Measurements from ENCODE around the gene BORCS8. TPM values are rescaled to one million over a fixed set of nuclear protein-coding genes. Genes with fewer than 3 reads are reported as not detected.

Gene BORCS8
- total RNA-seq, 2 experiments from 2014 or later: 34.2 to 35.8 TPM

DNA sequence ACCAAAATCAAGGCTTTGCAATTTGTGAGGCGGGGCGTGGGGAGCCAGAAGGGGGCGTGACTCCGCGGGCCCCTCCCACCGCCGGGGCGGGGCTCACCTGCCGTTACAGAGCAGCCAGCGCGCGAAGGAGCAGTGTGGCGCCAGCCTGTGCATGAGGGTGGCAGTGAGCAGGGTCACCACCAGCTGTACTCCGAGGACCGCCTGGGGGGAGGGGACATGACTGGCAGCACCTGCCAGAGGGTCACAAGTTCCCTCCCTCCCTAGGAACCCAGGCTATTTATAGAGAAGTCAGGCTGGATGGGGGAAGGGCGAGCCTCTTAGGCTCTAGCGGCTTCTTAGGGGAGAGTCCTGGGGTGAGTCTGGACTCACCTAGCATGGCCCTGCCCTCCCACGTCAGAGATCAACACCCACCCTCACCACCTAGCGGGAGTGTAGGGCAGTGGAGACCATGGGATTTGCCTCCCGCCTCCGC is 57.2 kb downstream of the BORCS8 start:
- Mint-ChIP-seq H3K36me3 (ENCODE audit: low read depth) (peaks cover 13% of the 10 kb centered on the region), H3K4me1 (peaks cover 32% of the 10 kb centered on the region), H3K4me3 (no peak overlapping the region), H3K27me3 (no peaks in the 10 kb centered on the region), H3K9me3 (peaks cover 5% of the 10 kb centered on the region), H3K27ac (no peak overlapping the region)
- ChIA-PET CTCF (interaction anchor here (0.6 to 1.4 kb wide), 2 partner anchors 40 to 1605 kb away, joined by 3 to 6 read pairs; no protein-coding TSS in a partner anchor), POLR2A (no interaction called here)
- peak; percentile 19 for DNase-seq

DNA sequence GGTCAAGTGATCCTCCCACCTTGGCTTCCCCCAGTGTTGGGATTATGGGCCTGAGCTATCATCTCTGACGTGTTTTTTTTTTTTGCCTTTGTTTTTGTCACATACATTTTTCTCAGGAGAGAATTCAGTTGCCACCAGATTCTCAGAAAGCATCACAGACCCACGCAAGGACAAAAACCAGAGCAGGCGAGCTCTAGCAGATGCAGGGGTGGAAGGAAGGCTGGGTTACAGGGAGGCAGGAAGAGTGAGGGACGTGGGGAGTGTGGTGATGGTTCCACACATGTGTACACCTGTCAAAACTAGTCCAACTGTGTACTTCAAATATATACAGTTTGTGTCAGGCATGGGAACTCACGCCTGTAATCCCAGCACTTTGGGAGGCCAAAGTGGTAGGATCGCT is 58.0 kb downstream of the BORCS8 start:
- Mint-ChIP-seq H3K27me3 (no peaks in the 10 kb centered on the region), H3K4me1 (peaks cover 27% of the 10 kb centered on the region), H3K36me3 (ENCODE audit: low read depth) (peaks cover 13% of the 10 kb centered on the region), H3K27ac (no peak overlapping the region), H3K4me3 (no peak overlapping the region), H3K9me3 (peaks cover 5% of the 10 kb centered on the region)
- ChIA-PET POLR2A (no interaction called here), CTCF (interaction anchor here (0.6 to 1.4 kb wide), 2 partner anchors 40 to 324 kb away, joined by 3 to 6 read pairs; no protein-coding TSS in a partner anchor)
- no peak for DNase-seq

- peaks cover 16% of the 10 kb centered on the region for H3K4me1 Mint-ChIP-seq
- no peak overlapping the region for H3K4me3 Mint-ChIP-seq
- ChIA-PET CTCF (no interaction called here), POLR2A (no interaction called here)
- H3K9me3 Mint-ChIP-seq: peaks cover 5% of the 10 kb centered on the region
- H3K27ac Mint-ChIP-seq: no peak overlapping the region
- peaks cover 19% of the 10 kb centered on the region for H3K36me3 Mint-ChIP-seq (ENCODE audit: low read depth)
- no peaks in the 10 kb centered on the region for H3K27me3 Mint-ChIP-seq
- no peak for DNase-seq
Observed at GRCh38 chr19:19132912-19133311, 59.0 kb downstream of the BORCS8 start.

- CTCF ChIA-PET: no interaction called here
Observed at GRCh38 chr19:19131989-19132388, 60.0 kb downstream of the BORCS8 start.

More at GRCh38 chr19:19131989-19132388, 60.0 kb downstream of the BORCS8 start:
- H3K36me3 Mint-ChIP-seq (ENCODE audit: low read depth): peaks cover 20% of the 10 kb centered on the region
- DNase-seq: no peak
- H3K4me3 Mint-ChIP-seq: no peak overlapping the region
- POLR2A ChIA-PET: no interaction called here
- peaks cover 9% of the 10 kb centered on the region for H3K4me1 Mint-ChIP-seq
- no peaks in the 10 kb centered on the region for H3K27me3 Mint-ChIP-seq
- H3K9me3 Mint-ChIP-seq: peaks cover 5% of the 10 kb centered on the region
- H3K27ac Mint-ChIP-seq: no peak overlapping the region

Other genes with a start within 250 kb of the BORCS8 start
- gene SUGP2, start 158.6 kb downstream of the BORCS8 start, total RNA-seq: 100 to 1,000 TPM; 128 to 144 TPM
- 10 to 100 TPM; 38.6 to 39.3 TPM for gene ARMC6, start 158.5 kb downstream of the BORCS8 start, total RNA-seq
- 10 to 100 TPM; 20.6 to 22.2 TPM for gene SLC25A42, start 128.2 kb downstream of the BORCS8 start, total RNA-seq
- 10 to 100 TPM; 23.1 to 24.1 TPM for gene TMEM161A, start 53.7 kb downstream of the BORCS8 start, total RNA-seq
- 1 to 10 TPM; 2.4 to 3.4 TPM for gene MEF2B, start 21.9 kb downstream of the BORCS8 start, total RNA-seq
- 100 to 1,000 TPM in 1 of 2 experiments, 10 to 100 TPM in 1; 82.5 to 104 TPM for gene RFXANK, start 106 bp upstream of the BORCS8 start, total RNA-seq
- 10 to 100 TPM; 29.9 to 37.2 TPM for gene NR2C2AP, start 11.3 kb upstream of the BORCS8 start, total RNA-seq
- gene NCAN, start 19.8 kb upstream of the BORCS8 start, total RNA-seq: not detected
- not detected for gene TM6SF2, start 81.1 kb upstream of the BORCS8 start, total RNA-seq
- gene SUGP1, start 128.4 kb upstream of the BORCS8 start, total RNA-seq: 10 to 100 TPM; 70.8 to 73.1 TPM
- 10 to 100 TPM; 71.9 to 81.4 TPM for gene MAU2, start 128.7 kb upstream of the BORCS8 start, total RNA-seq
- 100 to 1,000 TPM; 122 to 135 TPM for gene GATAD2A, start 213.5 kb upstream of the BORCS8 start, total RNA-seq

Data from activated CD4-positive, alpha-beta T cell treated with anti-CD3 and anti-CD28 coated beads, Interleukin-2, amount 10 ng/mL, durations not matched to agents 7 days and 5 days (primary cell).